IPS-20b (cell line): Measurements from ENCODE around the gene SUGCT.

ENCODE experiments used
- H3K27ac ChIP-seq: one replicate; pipeline ENCODE4 v1.5.1; 2013; ENCODE audit warnings: low read length
- H3K27me3 ChIP-seq: 2 replicates; pipeline ENCODE4 v1.6.1; 2013; ENCODE audit warnings: mild to moderate bottlenecking, low read length, inconsistent platforms; ENCODE audit not compliant: insufficient read depth
- H3K36me3 ChIP-seq: 2 replicates; pipeline ENCODE4 v1.6.1; 2013; ENCODE audit warnings: low read depth, mild to moderate bottlenecking, inconsistent platforms, low read length, moderate library complexity; ENCODE audit not compliant: insufficient read depth
- H3K4me1 ChIP-seq: 2 replicates; pipeline ENCODE4 v1.6.1; 2013; ENCODE audit warnings: mild to moderate bottlenecking, control low read depth, inconsistent platforms, low read length, moderate library complexity; ENCODE audit not compliant: insufficient read depth
- H3K4me3 ChIP-seq: 2 replicates; pipeline ENCODE4 v1.5.1; 2013; ENCODE audit warnings: mild to moderate bottlenecking, low read length, inconsistent platforms
- H3K9ac ChIP-seq: 2 replicates; pipeline ENCODE4 v1.6.1; 2013; ENCODE audit warnings: low read depth, mild to moderate bottlenecking, inconsistent platforms, low read length, moderate library complexity
- H3K9me3 ChIP-seq: 2 replicates; pipeline ENCODE4 v1.6.1; 2013; ENCODE audit warnings: mild to moderate bottlenecking, low read depth, low read length, inconsistent platforms; ENCODE audit not compliant: insufficient read depth

Gene SUGCT

DNA sequence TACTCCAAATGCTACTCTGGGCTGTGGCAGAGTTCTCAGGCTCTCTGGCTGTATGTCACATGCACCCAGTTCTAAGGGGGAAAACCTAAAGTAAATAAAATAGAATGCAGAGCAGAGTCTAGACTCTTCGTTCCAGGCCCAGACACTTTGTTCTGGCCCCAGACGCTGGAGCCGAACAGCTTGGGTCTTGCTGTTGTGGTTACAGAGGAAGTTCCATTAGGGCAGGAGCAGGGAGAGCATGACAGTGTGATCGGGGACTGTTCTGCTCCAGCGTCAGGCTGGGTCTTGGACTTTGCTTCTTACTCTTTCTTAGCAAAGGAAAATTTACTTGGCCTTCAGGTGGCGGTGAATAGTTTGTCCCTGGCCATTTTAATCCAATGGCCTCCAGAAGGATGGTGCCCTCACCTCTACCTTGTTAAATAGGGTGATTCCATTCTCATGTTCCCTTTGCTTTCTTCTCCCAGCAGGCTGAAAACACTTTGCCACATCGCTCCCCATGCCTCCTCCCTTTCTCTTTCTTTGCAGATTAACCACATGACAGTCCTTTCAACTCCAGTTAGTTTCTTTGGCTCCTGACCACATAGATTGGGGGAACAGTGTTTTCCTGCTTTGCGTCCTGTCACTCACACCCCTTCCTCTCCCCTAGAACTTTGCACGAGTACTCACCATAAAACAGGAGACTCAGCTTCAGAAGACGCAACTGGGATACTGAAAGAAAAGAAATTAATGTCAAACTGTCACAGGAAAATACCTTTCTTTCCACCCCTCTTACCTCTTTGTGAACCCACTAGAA is 730.8 kb downstream of the SUGCT start:
- H3K27me3 ChIP-seq: no peaks in the 10 kb centered on the region
- H3K9ac ChIP-seq: no peak overlapping the region
- peaks cover 4% of the 10 kb centered on the region; the same call in 1 of the 2 replicates for H3K9me3 ChIP-seq

DNA sequence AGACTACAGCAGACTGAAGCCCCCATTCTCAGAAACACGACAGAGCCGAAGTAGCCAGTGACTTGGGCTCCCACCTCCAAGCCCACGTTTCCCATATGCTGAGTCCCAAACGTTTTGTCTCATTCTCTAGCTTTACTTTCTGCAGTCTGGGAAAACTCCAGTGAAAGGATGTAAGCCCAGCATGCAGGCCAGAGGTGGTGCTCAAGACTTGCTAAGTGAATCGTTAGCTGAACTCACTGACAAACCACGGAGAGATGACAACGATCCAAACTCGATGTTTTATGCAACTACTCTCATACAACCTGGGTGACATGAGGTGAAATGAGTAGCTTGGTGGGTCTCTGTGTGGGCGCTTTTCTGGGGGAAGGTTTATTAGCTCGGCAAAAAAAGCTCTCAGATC is 731.8 kb downstream of the SUGCT start:
- H3K4me1 ChIP-seq: 0 out of 2 replicates have a peak, but pooled peaks cover 5% of the 10 kb centered on the region
- no peaks in the 10 kb centered on the region for H3K27me3 ChIP-seq
- no peaks in the 10 kb centered on the region for H3K36me3 ChIP-seq
- no peak overlapping the region for H3K4me3 ChIP-seq
- peaks cover 4% of the 10 kb centered on the region; the same call in 1 of the 2 replicates for H3K9me3 ChIP-seq
- H3K9ac ChIP-seq: no peak overlapping the region
- H3K27ac ChIP-seq: no peak overlapping the region

More for the DNA sequence above, 730.8 kb downstream of the SUGCT start:
- H3K27ac ChIP-seq: no peak overlapping the region
- H3K4me3 ChIP-seq: no peak overlapping the region
- no peaks in the 10 kb centered on the region for H3K36me3 ChIP-seq
- 0 out of 2 replicates have a peak, but pooled peaks cover 5% of the 10 kb centered on the region for H3K4me1 ChIP-seq

DNA sequence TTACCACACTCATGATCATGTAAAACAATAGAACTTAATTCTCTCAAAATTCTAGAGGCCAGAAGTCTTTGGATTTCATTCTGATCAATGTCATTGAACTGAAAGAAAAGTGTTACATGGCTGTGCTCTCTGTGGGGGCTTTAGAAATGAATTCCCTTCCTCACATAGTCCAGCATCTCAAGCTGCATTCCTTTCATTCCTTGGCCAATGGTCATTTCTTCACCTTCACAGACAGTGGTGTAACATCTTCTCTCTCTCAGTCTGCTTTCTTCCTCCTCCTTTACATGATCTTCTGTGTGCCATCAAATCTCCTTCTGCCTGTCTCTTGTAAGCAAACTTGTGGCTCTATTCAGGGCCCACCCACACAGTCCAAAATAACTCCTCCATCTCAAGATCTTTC is 735.3 kb downstream of the SUGCT start:
- Histone ChIP-seq H3K4me1 (0 out of 2 replicates have a peak, but pooled peaks cover 5% of the 10 kb centered on the region), H3K9ac (no peak overlapping the region), H3K4me3 (no peak overlapping the region), H3K27ac (no peak overlapping the region), H3K36me3 (no peaks in the 10 kb centered on the region), H3K9me3 (peaks cover 4% of the 10 kb centered on the region; the same call in 1 of the 2 replicates), H3K27me3 (no peaks in the 10 kb centered on the region)

- Histone ChIP-seq H3K9me3 (peaks cover 4% of the 10 kb centered on the region; the same call in 1 of the 2 replicates), H3K27me3 (no peaks in the 10 kb centered on the region), H3K4me1 (0 out of 2 replicates have a peak, but pooled peaks cover 5% of the 10 kb centered on the region), H3K36me3 (no peaks in the 10 kb centered on the region), H3K27ac (no peak overlapping the region), H3K4me3 (no peak overlapping the region), H3K9ac (no peak overlapping the region)
Measured at GRCh38 chr7:40873248-40873647, 738.4 kb downstream of the SUGCT start.

DNA sequence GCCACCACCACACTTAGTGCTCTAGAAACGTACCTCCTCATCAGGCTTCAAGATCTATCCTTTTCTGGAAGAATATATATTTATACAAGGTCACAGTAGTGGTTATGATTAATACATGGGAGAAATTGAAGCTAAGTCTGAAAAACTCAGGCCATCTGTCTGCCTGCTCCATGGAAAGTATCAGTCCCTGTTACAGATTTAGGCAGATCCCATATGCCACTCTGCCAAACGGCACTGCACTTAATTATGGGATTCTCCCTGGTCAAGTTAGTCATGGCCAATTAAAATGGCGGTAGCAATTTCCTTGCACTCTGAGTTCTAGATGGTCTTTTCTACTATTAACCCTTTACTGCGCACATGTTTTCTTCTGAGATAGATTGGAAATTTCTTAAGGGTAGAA is 740.0 kb downstream of the SUGCT start:
- Histone ChIP-seq H3K36me3 (no peaks in the 10 kb centered on the region), H3K4me3 (no peak overlapping the region), H3K27me3 (no peaks in the 10 kb centered on the region), H3K9ac (no peak overlapping the region), H3K9me3 (no peaks in the 10 kb centered on the region), H3K4me1 (0 out of 2 replicates have a peak, but pooled peaks cover 5% of the 10 kb centered on the region), H3K27ac (no peak overlapping the region)

GRCh38 chr7:40876601-40877000 is 741.8 kb downstream of the SUGCT start:
- no peak overlapping the region for H3K27ac ChIP-seq
- H3K9ac ChIP-seq: no peak overlapping the region
- H3K27me3 ChIP-seq: no peaks in the 10 kb centered on the region
- no peaks in the 10 kb centered on the region for H3K36me3 ChIP-seq
- H3K4me3 ChIP-seq: no peak overlapping the region
- no peaks in the 10 kb centered on the region for H3K4me1 ChIP-seq
- H3K9me3 ChIP-seq: no peaks in the 10 kb centered on the region

DNA sequence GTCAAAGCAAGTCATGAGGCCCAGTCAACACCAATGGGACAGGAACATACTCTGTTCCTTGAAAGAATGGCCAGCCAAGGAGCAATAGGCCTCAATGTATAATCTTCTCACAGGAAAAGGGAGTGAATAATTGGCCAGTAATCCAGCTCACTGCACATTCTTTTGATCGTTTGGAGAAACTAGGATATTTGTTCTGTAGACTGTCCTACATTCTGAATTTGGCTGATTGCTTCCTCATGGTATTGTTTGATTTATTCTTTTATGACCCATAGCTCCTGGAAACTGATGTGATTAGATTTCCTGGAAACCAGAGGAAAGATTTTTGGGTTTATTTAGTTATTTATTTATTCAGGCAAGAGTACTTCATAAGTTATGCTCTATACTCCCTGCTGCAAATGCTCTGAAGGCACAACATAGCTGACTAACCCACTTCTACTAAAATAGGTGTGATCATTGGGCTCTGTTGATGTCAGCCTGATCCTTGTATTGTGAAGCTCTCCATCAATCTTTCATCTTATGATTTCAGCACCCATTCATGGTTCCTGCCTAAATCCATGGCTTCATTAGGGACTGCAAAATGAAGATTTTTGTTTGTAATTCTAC is 745.2 kb downstream of the SUGCT start:
- H3K36me3 ChIP-seq: no peaks in the 10 kb centered on the region
- no peaks in the 10 kb centered on the region for H3K9me3 ChIP-seq

DNA sequence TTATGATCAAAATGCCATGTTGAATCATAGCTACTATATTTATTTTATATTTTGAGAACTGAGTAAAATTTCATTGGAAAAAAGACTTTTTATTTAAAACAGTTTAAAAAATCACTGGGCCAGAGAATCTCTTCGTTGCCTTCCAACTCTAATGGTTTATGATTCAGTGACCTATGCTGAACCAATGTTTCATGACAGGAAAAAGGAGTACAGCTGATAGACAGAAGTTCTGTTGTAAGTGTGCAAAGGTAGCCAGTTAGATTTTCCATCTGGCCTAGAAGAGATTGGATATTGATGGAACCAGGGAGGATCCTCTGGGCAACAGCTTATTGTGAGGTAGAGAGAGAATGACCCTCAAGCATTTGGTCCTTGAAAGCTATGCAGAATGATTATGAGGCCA is 745.8 kb downstream of the SUGCT start:
- Histone ChIP-seq H3K4me3 (no peak overlapping the region), H3K4me1 (no peaks in the 10 kb centered on the region), H3K36me3 (no peaks in the 10 kb centered on the region), H3K9ac (no peak overlapping the region), H3K27me3 (no peaks in the 10 kb centered on the region), H3K9me3 (no peaks in the 10 kb centered on the region), H3K27ac (no peak overlapping the region)

More for the DNA sequence above, 745.2 kb downstream of the SUGCT start:
- Histone ChIP-seq H3K4me3 (no peak overlapping the region), H3K27ac (no peak overlapping the region), H3K27me3 (no peaks in the 10 kb centered on the region), H3K9ac (no peak overlapping the region), H3K4me1 (no peaks in the 10 kb centered on the region)

- H3K9ac ChIP-seq: no peak overlapping the region
- H3K36me3 ChIP-seq: no peaks in the 10 kb centered on the region
- H3K27ac ChIP-seq: no peak overlapping the region
- no peaks in the 10 kb centered on the region for H3K27me3 ChIP-seq
- no peak overlapping the region for H3K4me3 ChIP-seq
- H3K9me3 ChIP-seq: no peaks in the 10 kb centered on the region; the same call in 1 of the 2 replicates
- no peaks in the 10 kb centered on the region for H3K4me1 ChIP-seq
Measured at GRCh38 chr7:40881405-40881926, 746.7 kb downstream of the SUGCT start.

DNA sequence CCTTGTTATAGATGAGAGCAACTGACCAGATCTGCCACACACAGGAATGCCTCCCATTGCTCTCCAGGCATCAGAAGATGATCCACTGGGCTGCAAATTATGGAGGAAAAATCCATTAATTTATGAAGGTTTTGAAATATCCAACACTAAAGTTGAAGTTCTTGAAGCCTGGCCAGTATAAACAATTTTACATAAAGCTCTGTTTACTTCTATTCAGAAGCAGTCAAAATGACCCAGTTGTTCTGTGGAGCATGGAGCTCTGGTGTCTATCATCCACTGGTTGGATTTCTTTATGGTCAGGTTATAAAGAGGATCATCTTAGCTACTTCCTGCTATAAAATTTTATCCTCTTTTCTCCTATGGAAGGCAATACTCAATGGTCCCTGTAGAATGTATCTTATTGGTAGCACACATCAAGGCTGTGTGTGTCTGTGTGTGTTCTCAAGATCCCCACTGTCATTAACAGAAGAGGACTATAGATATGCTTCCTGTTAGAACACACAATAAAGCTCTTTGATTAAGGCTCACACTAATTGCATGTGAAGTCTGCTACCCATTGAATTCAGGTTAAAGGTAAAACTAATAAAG is 747.4 kb downstream of the SUGCT start:
- no peaks in the 10 kb centered on the region for H3K27me3 ChIP-seq
- H3K9ac ChIP-seq: no peak overlapping the region
- no peaks in the 10 kb centered on the region; the same call in 1 of the 2 replicates for H3K9me3 ChIP-seq
- no peaks in the 10 kb centered on the region for H3K4me1 ChIP-seq
- H3K27ac ChIP-seq: no peak overlapping the region
- no peak overlapping the region for H3K4me3 ChIP-seq
- no peaks in the 10 kb centered on the region for H3K36me3 ChIP-seq

- Histone ChIP-seq H3K4me1 (no peaks in the 10 kb centered on the region), H3K36me3 (no peaks in the 10 kb centered on the region), H3K27me3 (no peaks in the 10 kb centered on the region), H3K27ac (no peak overlapping the region), H3K9me3 (no peaks in the 10 kb centered on the region; the same call in 1 of the 2 replicates), H3K4me3 (no peak overlapping the region), H3K9ac (no peak overlapping the region)
Measured at GRCh38 chr7:40883826-40884225, 749.0 kb downstream of the SUGCT start.
